Body of pancreas (tissue), 4 donors: Measurements from ENCODE around the gene CALHM4. TPM values are rescaled to one million over a fixed set of nuclear protein-coding genes. Genes with fewer than 3 reads are reported as not detected.
A peak's percentile ranks its signal among the peaks of the same experiment; 100 is the strongest.

Experiments
- ATAC-seq: fragments of 150-250 bp; one replicate; pipeline ENCODE4 v1.9.1; 2016
- DNase-seq, 4 donors: peaks; one replicate each; pipeline ENCODE4 v3.0.0-alpha.2; 2019
- H3K27ac ChIP-seq, 4 donors: fragments of 200-600 bp; sonication (generic); 1 replicate in 3 of 4; 2 replicates in 1 of 4; pipeline versions ENCODE4 v1.5.1 to v1.6.1; 2016 to 2019; ENCODE audit warnings: mild to moderate bottlenecking in 1 of 4, mixed read lengths in 1 of 4, moderate library complexity in 1 of 4
- H3K27me3 ChIP-seq, 2 donors: fragments of 200-600 bp; sonication (generic); one replicate each; pipeline ENCODE4 v1.6.0; 2016; ENCODE audit warnings: mild to moderate bottlenecking in 1 of 2
- H3K36me3 ChIP-seq, 2 donors: fragments of 200-600 bp; sonication (generic); replicated peaks in 1 of 2; 2 replicates each; pipeline ENCODE4 v1.5.1; 2016; ENCODE audit warnings: low read depth in 2 of 2; ENCODE audit not compliant: insufficient read depth in 1 of 2
- H3K4me1 ChIP-seq: fragments of 200-600 bp; sonication (generic); one replicate; pipeline ENCODE4 v1.6.0; 2016
- H3K4me3 ChIP-seq, 2 donors: fragments of 200-600 bp; sonication (generic); 1 replicate in 1 of 2; 2 replicates in 1 of 2; pipeline ENCODE4 v1.5.1; 2016 to 2019
- H3K9me3 ChIP-seq, 3 donors: fragments of 200-600 bp; sonication (generic); 1 replicate in 2 of 3; 2 replicates in 1 of 3; pipeline ENCODE4 v1.5.1; 2016
- CTCF ChIP-seq, 7 experiments: fragments of 450-650 bp in 4 of 7; fragments of 200-600 bp in 3 of 7; sonication (generic) in 3 of 7; IDR thresholded peaks; one replicate each; pipeline ENCODE4 v1.5.1; 2016 to 2019; ENCODE audit warnings: antibody characterized with exemption in 7 of 7
- POLR2A ChIP-seq, 3 donors: fragments of 450-650 bp; IDR thresholded peaks; one replicate each; pipeline ENCODE4 v1.6.1; 2016; ENCODE audit warnings: antibody characterized with exemption in 3 of 3, mild to moderate bottlenecking in 2 of 3
- WGBS, 2 donors: methylation state at CpG; one replicate each; pipeline ENCODE4 v1.1.5; 2017; 5-methylcytosine and 5-hydroxymethylcytosine counted together
- intact Hi-C: fragments of 100-400 bp; cut with DNase I; formaldehyde crosslinking; loops from one replicate; pipeline ENCODE4 v1.15.1; 2023
- total RNA-seq, 2 donors: library from RNA; depleted of rRNA; stranded (reverse); fragments of >200 nt; gene quantifications; one replicate each; pipeline ENCODE4 v1.1.0, GENCODE V29; 2016

CALHM4 gene
- total RNA-seq, 2 donors from 2014 or later: not detected

GRCh38 chr6:116547358-116547757 lies 6.2 kb upstream of the CALHM4 start:
- 78 to 83% methylated on average over 6 of the region's 6 CpGs for WGBS, 2 donors
- TF ChIP-seq POLR2A (IDR thresholded peaks at IDR 0.05) (no peak), CTCF (IDR thresholded peaks at IDR 0.05) (no peak)
- H3K27ac ChIP-seq: no peak overlapping the region
- DNase-seq (no peak), ATAC-seq (no peak)
- no peak overlapping the region for H3K4me3 ChIP-seq
- no peaks in the 10 kb centered on the region for H3K9me3 ChIP-seq
- H3K27me3 ChIP-seq: no peaks in the 10 kb centered on the region
- H3K4me1 ChIP-seq: no peaks in the 10 kb centered on the region
- H3K36me3 ChIP-seq: no peaks in the 10 kb centered on the region
- intact Hi-C loops: no loop called here

GRCh38 chr6:116550796-116551195 lies 2.8 kb upstream of the CALHM4 start:
- H3K4me1 ChIP-seq: no peaks in the 10 kb centered on the region
- no peak overlapping the region for H3K4me3 ChIP-seq
- intact Hi-C loops: no loop called here
- 15 to 29% methylated on average over 4 of the region's 4 CpGs for WGBS, 2 donors
- no peaks in the 10 kb centered on the region for H3K36me3 ChIP-seq
- no peak for ATAC-seq
- no peak for DNase-seq
- H3K27me3 ChIP-seq: no peaks in the 10 kb centered on the region
- H3K9me3 ChIP-seq: no peaks in the 10 kb centered on the region
- no peak overlapping the region for H3K27ac ChIP-seq
- no peak for TF ChIP-seq POLR2A (IDR thresholded peaks at IDR 0.05)
- TF ChIP-seq CTCF (IDR thresholded peaks at IDR 0.05): no peak

- Histone ChIP-seq H3K27ac (no peak overlapping the region), H3K4me1 (no peaks in the 10 kb centered on the region), H3K4me3 (no peak overlapping the region), H3K36me3 (no peaks in the 10 kb centered on the region), H3K27me3 (no peaks in the 10 kb centered on the region), H3K9me3 (no peaks in the 10 kb centered on the region)
- intact Hi-C loops: no loop called here
- DNase-seq: no peak
- no peak for TF ChIP-seq CTCF (IDR thresholded peaks at IDR 0.05)
- no peak for TF ChIP-seq POLR2A (IDR thresholded peaks at IDR 0.05)
- no peak for ATAC-seq
- WGBS, 2 donors: 82 to 90% methylated on average over 1 of the region's 1 CpG
These were observed 2.5 kb downstream of the CALHM4 start for GRCh38 chr6:116556065-116556464.

- no peaks in the 10 kb centered on the region for H3K36me3 ChIP-seq
- no peak overlapping the region for H3K27ac ChIP-seq
- DNase-seq: no peak
- no peak overlapping the region for H3K4me3 ChIP-seq
- H3K9me3 ChIP-seq: no peaks in the 10 kb centered on the region
- TF ChIP-seq POLR2A (IDR thresholded peaks at IDR 0.05) (no peak), CTCF (IDR thresholded peaks at IDR 0.05) (no peak)
- H3K27me3 ChIP-seq: no peaks in the 10 kb centered on the region
- H3K4me1 ChIP-seq: no peaks in the 10 kb centered on the region
- WGBS, 2 donors: 71 to 72% methylated on average over 5 of the region's 5 CpGs
- ATAC-seq: no peak
- intact Hi-C loops: no loop called here
These were observed 3.4 kb downstream of the CALHM4 start for GRCh38 chr6:116556814-116557415.

- Histone ChIP-seq H3K9me3 (no peaks in the 10 kb centered on the region), H3K4me3 (no peak overlapping the region), H3K36me3 (no peaks in the 10 kb centered on the region), H3K27me3 (no peaks in the 10 kb centered on the region), H3K4me1 (no peaks in the 10 kb centered on the region), H3K27ac (no peak overlapping the region)
- no peak for ATAC-seq
- intact Hi-C loops: no loop called here
- DNase-seq: peak in 1 of 4 donors; percentile 14
- TF ChIP-seq POLR2A (IDR thresholded peaks at IDR 0.05) (no peak), CTCF (IDR thresholded peaks at IDR 0.05) (no peak)
- 16 to 22% methylated on average over 5 of the region's 5 CpGs for WGBS, 2 donors
These were observed 4.3 kb downstream of the CALHM4 start for GRCh38 chr6:116557893-116558292.
